Glutamatergic neuron (in vitro differentiated cells): ENCODE data around the gene BTG2. TPM values are rescaled to one million over a fixed set of nuclear protein-coding genes. Genes with fewer than 3 reads are reported as not detected.
A peak's percentile ranks its signal among the peaks of the same experiment; 100 is the strongest.

ENCODE experiments used
- DNase-seq: peaks from one replicate; pipeline ENCODE4 v3.0.0; 2022
- H3K27ac Mint-ChIP-seq: one replicate; pipeline ENCODE4 v1.8.0; 2020; ENCODE audit warnings: mild to moderate bottlenecking, mixed read lengths, inconsistent platforms; ENCODE audit not compliant: unreplicated experiment
- H3K27me3 Mint-ChIP-seq: one replicate; pipeline ENCODE4 v1.8.0; 2020; ENCODE audit warnings: mild to moderate bottlenecking, moderate library complexity, mixed read lengths, inconsistent platforms; ENCODE audit not compliant: unreplicated experiment
- H3K36me3 Mint-ChIP-seq: one replicate; pipeline ENCODE4 v1.8.0; 2020; ENCODE audit warnings: mild to moderate bottlenecking, mixed read lengths, inconsistent platforms; ENCODE audit not compliant: unreplicated experiment
- H3K4me1 Mint-ChIP-seq: one replicate; pipeline ENCODE4 v1.8.0; 2020; ENCODE audit warnings: mild to moderate bottlenecking, low read depth, mixed read lengths, inconsistent platforms; ENCODE audit not compliant: unreplicated experiment
- H3K4me3 Mint-ChIP-seq: one replicate; pipeline ENCODE4 v1.8.0; 2020; ENCODE audit warnings: mild to moderate bottlenecking, mixed read lengths, inconsistent platforms; ENCODE audit not compliant: unreplicated experiment
- H3K9me3 Mint-ChIP-seq: one replicate; pipeline ENCODE4 v1.8.0; 2020; ENCODE audit warnings: mild to moderate bottlenecking, moderate library complexity, mixed read lengths, inconsistent platforms; ENCODE audit not compliant: unreplicated experiment
- total RNA-seq: library from RNA; stranded (reverse); fragmentation: NEBNext Ultra II Directional; extraction: Animal tissue kit (Norgen Biotek cat#: 25700); gene quantifications from one replicate; pipeline ENCODE4 v1.2.1, GENCODE V29; 2021; ENCODE audit not compliant: unreplicated experiment
- TF ChIP-seq, protein P1 (sequence below): fragments of 200-600 bp; sonication (generic); IDR thresholded peaks from one replicate; pipeline ENCODE4 v1.5.0; 2021; ENCODE audit not compliant: partially characterized antibody, unreplicated experiment

The BTG2 gene
- total RNA-seq, 1 donor from 2014 or later, result 88.6 TPM

DNA sequence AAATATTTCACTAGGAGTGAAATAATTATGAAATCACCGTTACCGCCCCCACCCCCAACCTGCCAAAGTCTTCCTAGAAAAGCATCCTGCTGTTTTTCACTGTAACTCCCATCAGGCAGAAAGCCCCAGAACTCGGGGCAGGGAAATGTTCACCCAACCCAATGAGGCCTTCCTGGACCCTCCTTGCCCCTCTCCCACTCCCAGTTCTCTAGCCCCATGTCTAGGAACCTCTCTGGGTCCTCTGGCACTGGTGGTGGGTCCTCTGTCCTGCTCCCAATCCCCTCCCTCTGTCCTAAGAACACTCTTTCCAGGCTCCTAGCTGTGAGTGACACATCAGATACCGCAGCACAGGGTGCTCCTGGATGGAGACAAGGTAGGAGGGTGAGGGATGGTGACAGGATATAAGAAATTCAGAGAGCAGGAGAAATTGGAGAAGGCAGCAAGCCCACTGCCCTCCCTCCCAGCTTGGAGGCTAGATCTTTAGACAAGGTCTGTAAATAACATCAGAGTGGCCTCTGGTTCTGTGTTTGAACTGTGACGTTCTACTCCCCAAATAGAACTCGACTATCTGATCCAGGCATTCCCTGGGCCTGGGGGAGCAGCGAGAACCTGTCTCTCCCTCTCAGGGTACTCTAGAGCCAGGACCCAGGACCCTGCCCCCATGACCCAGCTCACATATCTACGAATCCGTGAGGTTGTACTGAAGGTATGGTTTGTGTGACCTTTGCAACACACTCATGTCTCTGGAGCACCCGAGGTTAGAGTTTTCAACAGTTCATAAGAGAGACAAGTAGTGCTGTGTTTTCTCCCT, 23.3 kb upstream of the BTG2 start:
- H3K36me3 Mint-ChIP-seq, result no peaks in the 10 kb centered on the region

DNA sequence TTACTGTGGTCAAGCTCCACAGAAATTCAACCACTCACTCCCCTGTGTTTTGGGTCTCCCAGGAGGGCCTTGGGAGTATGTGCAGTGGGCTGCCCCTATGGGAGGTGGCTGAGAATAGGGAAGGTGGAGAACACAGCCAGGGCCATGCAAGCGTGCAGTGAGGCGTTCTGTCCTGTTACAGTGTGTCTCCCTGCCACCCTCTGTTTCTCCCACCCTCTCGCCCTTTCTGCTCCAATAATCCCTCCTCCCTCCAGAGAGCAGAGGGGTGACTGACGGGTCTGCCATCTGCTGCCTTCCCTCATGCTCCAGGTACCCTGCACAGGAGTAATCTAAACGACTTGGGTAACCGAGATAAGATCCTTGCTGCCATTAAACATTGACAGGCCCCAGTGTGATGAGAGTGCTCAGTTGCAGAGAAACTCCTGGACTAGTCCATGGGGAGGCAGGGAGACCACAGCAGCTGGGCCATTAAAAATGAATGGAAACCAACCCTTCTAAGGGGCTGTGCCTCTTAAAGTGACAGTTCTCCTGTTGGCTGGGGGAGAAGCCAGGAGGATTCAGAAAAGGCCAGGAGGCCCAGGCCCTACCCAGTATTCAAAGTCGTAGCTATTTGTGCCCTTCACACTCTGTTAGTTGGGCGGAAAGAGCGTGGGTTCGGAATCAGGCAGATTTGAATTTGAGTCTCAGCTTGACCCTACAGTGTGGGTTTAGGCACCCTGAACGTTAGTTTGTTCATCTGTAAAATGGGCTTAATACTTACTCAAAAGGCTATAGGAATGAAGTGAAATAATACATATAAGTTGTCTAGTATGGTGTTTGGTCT, 22.4 kb upstream of the BTG2 start:
- Mint-ChIP-seq H3K36me3 (no peaks in the 10 kb centered on the region), H3K4me3 (peak overlapping the region; percentile 74), H3K4me1 (peaks cover 73% of the 10 kb centered on the region), H3K27me3 (peaks cover 6% of the 10 kb centered on the region), H3K9me3 (peaks cover 13% of the 10 kb centered on the region), H3K27ac (peak overlapping the region; percentile 99)
- TF ChIP-seq, protein P1, sequence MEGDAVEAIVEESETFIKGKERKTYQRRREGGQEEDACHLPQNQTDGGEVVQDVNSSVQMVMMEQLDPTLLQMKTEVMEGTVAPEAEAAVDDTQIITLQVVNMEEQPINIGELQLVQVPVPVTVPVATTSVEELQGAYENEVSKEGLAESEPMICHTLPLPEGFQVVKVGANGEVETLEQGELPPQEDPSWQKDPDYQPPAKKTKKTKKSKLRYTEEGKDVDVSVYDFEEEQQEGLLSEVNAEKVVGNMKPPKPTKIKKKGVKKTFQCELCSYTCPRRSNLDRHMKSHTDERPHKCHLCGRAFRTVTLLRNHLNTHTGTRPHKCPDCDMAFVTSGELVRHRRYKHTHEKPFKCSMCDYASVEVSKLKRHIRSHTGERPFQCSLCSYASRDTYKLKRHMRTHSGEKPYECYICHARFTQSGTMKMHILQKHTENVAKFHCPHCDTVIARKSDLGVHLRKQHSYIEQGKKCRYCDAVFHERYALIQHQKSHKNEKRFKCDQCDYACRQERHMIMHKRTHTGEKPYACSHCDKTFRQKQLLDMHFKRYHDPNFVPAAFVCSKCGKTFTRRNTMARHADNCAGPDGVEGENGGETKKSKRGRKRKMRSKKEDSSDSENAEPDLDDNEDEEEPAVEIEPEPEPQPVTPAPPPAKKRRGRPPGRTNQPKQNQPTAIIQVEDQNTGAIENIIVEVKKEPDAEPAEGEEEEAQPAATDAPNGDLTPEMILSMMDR, result no peak
- DNase-seq, result peak; percentile 53

More for the DNA sequence above, 23.3 kb upstream of the BTG2 start:
- Mint-ChIP-seq H3K4me1 (peaks cover 68% of the 10 kb centered on the region), H3K9me3 (peaks cover 13% of the 10 kb centered on the region), H3K27me3 (peaks cover 7% of the 10 kb centered on the region), H3K27ac (peak overlapping the region; percentile 99), H3K4me3 (peak overlapping the region; percentile 74)
- TF ChIP-seq, protein P1, result no peak
- DNase-seq, result no peak

DNA sequence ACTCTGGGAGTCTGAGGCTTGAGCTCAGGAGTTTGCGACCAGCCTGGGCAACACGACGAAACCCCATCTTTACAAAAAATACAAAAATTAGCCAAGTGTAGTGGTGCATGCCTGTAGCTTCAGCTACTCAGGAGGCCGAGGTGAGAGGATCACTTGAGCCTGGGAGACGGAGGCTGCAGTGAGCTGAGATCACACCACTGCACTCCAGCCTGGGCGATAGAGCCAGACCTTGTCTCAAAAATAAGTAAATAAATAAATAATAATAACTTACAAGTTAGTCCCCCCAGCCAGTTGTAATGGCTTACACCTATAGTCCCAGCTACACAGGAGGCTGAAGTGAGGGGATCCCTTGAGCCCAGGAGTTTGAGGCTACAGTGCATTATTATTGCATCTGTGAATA, 21.7 kb upstream of the BTG2 start:
- Mint-ChIP-seq H3K27ac (peak overlapping the region; percentile 99), H3K27me3 (peaks cover under 1% of the 10 kb centered on the region), H3K4me1 (peaks cover 72% of the 10 kb centered on the region), H3K4me3 (no peak overlapping the region), H3K36me3 (no peaks in the 10 kb centered on the region), H3K9me3 (peaks cover 13% of the 10 kb centered on the region)
- DNase-seq, result no peak
- TF ChIP-seq, protein P1, result no peak

DNA sequence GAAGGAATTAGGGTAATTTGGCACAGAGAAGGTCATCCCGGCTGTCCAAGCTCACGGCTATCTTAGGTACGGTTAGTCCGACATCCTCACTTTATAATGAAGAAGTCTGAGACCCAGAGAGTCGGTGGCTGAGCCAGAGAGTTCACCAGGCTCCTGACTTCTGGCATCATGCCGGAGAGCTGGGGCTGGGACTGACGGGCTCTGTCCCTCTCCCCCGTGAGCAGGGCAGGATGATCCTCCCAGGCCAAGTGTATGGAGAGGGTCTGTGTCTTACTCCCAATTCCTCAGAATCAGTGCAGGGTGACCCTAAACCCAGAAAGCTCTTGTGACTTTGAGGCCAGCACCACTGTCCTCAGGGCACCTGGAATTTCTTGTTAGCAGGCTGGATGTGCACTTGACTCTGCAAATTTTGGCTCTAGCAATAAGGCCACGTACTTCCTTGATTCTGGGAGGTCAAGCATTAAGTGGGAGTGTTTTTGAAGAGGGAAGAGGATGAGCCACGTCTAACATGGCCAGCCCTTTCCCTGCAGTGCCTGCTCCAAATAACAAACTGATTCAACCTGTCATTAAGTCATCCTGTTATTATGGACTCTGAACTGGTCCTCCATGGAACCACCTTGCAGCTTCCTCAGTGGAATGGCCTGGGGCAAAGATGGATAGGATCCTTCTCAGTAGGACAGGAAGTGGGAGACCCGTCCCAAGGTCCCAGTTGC, 20.8 kb upstream of the BTG2 start:
- TF ChIP-seq, protein P1, result no peak
- no peak overlapping the region for H3K4me3 Mint-ChIP-seq
- no peaks in the 10 kb centered on the region for H3K36me3 Mint-ChIP-seq
- no peak for DNase-seq
- H3K27ac Mint-ChIP-seq, result peak overlapping the region; percentile 88
- H3K4me1 Mint-ChIP-seq, result peaks cover 75% of the 10 kb centered on the region
- peaks cover 14% of the 10 kb centered on the region for H3K9me3 Mint-ChIP-seq
- H3K27me3 Mint-ChIP-seq, result peaks cover 3% of the 10 kb centered on the region
